ENCODE measurements around the gene IL1RN. TPM values are rescaled to one million over a fixed set of nuclear protein-coding genes. Genes with fewer than 3 reads are reported as not detected.

Gene IL1RN
- total and polyA plus RNA-seq, 4 donors: 0.74 to 11.6 (median 6.6) TPM

Other genes with a start within 250 kb of the IL1RN start
- not detected for gene IL37, start 216.4 kb upstream of the IL1RN start, total RNA-seq
- gene IL37, start 216.4 kb upstream of the IL1RN start, polyA plus RNA-seq: not detected
- gene IL36G, start 149.6 kb upstream of the IL1RN start, total RNA-seq: not detected
- not detected for gene IL36G, start 149.6 kb upstream of the IL1RN start, polyA plus RNA-seq
- gene IL36A, start 122.1 kb upstream of the IL1RN start, total RNA-seq: not detected
- gene IL36A, start 122.1 kb upstream of the IL1RN start, polyA plus RNA-seq: not detected
- gene IL36B, start 74.7 kb upstream of the IL1RN start, total RNA-seq: not detected
- gene IL36B, start 74.7 kb upstream of the IL1RN start, polyA plus RNA-seq: not detected
- not detected for gene IL36RN, start 68.4 kb upstream of the IL1RN start, total RNA-seq
- not detected for gene IL36RN, start 68.4 kb upstream of the IL1RN start, polyA plus RNA-seq
- not detected for gene IL1F10, start 59.6 kb upstream of the IL1RN start, total RNA-seq
- not detected for gene IL1F10, start 59.6 kb upstream of the IL1RN start, polyA plus RNA-seq
- gene PSD4, start 46.4 kb downstream of the IL1RN start, total RNA-seq: 10 to 100 TPM in 1 of 2 donors, 1 to 10 TPM in 1; 9.5 to 17.8 TPM
- 1 to 10 TPM in 1 of 2 donors, under 1 TPM in 1; 0.79 to 3.5 TPM for gene PSD4, start 46.4 kb downstream of the IL1RN start, polyA plus RNA-seq
- gene PAX8, start 151.3 kb downstream of the IL1RN start, total RNA-seq: under 1 TPM; 0.45 to 0.87 TPM
- gene PAX8, start 151.3 kb downstream of the IL1RN start, polyA plus RNA-seq: under 1 TPM in 1 of 2 donors, not detected in 1; 1.00 TPM